Parathyroid adenoma (tissue), 2 donors: ENCODE measurements around the gene JUN.

Experiments
- H2AFZ ChIP-seq: fragments of 300-600 bp; sonication (generic); one replicate; pipeline ENCODE4 v1.7.0; 2017; ENCODE audit warnings: antibody characterized with exemption, mild to moderate bottlenecking
- H3K27ac ChIP-seq: fragments of 300-600 bp; sonication (generic); one replicate; pipeline ENCODE4 v1.7.0; 2017
- H3K27me3 ChIP-seq: fragments of 300-600 bp; sonication (generic); one replicate; pipeline ENCODE4 v1.7.0; 2017; ENCODE audit warnings: low read length; ENCODE audit not compliant: control insufficient read depth, insufficient read depth
- H3K36me3 ChIP-seq: fragments of 300-600 bp; sonication (generic); one replicate; pipeline ENCODE4 v1.7.0; 2017; ENCODE audit warnings: low read length; ENCODE audit not compliant: control insufficient read depth, insufficient read depth
- H3K4me1 ChIP-seq: fragments of 300-600 bp; sonication (generic); one replicate; pipeline ENCODE4 v1.7.0; 2017; ENCODE audit warnings: control low read depth
- H3K4me2 ChIP-seq: fragments of 300-600 bp; sonication (generic); one replicate; pipeline ENCODE4 v1.7.0; 2017; ENCODE audit warnings: low read length
- H3K4me3 ChIP-seq: fragments of 300-600 bp; sonication (generic); one replicate; pipeline ENCODE4 v1.7.0; 2017; ENCODE audit warnings: low read depth, low read length
- H3K79me2 ChIP-seq: fragments of 300-600 bp; sonication (generic); one replicate; pipeline ENCODE4 v1.7.0; 2017; ENCODE audit warnings: control low read depth
- H3K9ac ChIP-seq: fragments of 300-600 bp; sonication (generic); one replicate; pipeline ENCODE4 v1.7.0; 2017; ENCODE audit warnings: mild to moderate bottlenecking
- H3K9me3 ChIP-seq: fragments of 300-600 bp; sonication (generic); one replicate; pipeline ENCODE4 v1.7.0; 2017; ENCODE audit warnings: low read length; ENCODE audit not compliant: control insufficient read depth
- TF ChIP-seq, protein P1 (sequence below): fragments of 300-600 bp; sonication (generic); IDR thresholded peaks from one replicate; pipeline ENCODE4 v1.7.0; 2017; ENCODE audit warnings: antibody characterized with exemption, mild to moderate bottlenecking
- donor health status: primary hyperparathyroidism.

JUN gene

GRCh38 chr1:58782178-58783089 lies 1.4 kb downstream of the JUN start:
- Histone ChIP-seq H3K4me2 (peak overlapping the region; percentile 69), H3K79me2 (peaks cover 16% of the 10 kb centered on the region), H3K9ac (peak overlapping the region; percentile 99), H3K9me3 (no peaks in the 10 kb centered on the region), H3K4me1 (peaks cover 6% of the 10 kb centered on the region), H3K4me3 (peak overlapping the region; percentile 97), H2AFZ (no peak overlapping the region), H3K27ac (peak overlapping the region; percentile 100), H3K27me3 (no peaks in the 10 kb centered on the region), H3K36me3 (peaks cover 15% of the 10 kb centered on the region)
- TF ChIP-seq, protein P1, sequence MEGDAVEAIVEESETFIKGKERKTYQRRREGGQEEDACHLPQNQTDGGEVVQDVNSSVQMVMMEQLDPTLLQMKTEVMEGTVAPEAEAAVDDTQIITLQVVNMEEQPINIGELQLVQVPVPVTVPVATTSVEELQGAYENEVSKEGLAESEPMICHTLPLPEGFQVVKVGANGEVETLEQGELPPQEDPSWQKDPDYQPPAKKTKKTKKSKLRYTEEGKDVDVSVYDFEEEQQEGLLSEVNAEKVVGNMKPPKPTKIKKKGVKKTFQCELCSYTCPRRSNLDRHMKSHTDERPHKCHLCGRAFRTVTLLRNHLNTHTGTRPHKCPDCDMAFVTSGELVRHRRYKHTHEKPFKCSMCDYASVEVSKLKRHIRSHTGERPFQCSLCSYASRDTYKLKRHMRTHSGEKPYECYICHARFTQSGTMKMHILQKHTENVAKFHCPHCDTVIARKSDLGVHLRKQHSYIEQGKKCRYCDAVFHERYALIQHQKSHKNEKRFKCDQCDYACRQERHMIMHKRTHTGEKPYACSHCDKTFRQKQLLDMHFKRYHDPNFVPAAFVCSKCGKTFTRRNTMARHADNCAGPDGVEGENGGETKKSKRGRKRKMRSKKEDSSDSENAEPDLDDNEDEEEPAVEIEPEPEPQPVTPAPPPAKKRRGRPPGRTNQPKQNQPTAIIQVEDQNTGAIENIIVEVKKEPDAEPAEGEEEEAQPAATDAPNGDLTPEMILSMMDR: no peak

- Histone ChIP-seq H3K36me3 (peaks cover 15% of the 10 kb centered on the region), H2AFZ (no peak overlapping the region), H3K4me1 (peaks cover 6% of the 10 kb centered on the region), H3K9me3 (no peaks in the 10 kb centered on the region), H3K4me2 (peak overlapping the region; percentile 69), H3K4me3 (peak overlapping the region; percentile 97), H3K79me2 (peaks cover 16% of the 10 kb centered on the region), H3K9ac (peak overlapping the region; percentile 99), H3K27me3 (no peaks in the 10 kb centered on the region), H3K27ac (peak overlapping the region; percentile 100)
- TF ChIP-seq, protein P1: peak; percentile 36
Measured at GRCh38 chr1:58781541-58782177, 2.2 kb downstream of the JUN start.

DNA sequence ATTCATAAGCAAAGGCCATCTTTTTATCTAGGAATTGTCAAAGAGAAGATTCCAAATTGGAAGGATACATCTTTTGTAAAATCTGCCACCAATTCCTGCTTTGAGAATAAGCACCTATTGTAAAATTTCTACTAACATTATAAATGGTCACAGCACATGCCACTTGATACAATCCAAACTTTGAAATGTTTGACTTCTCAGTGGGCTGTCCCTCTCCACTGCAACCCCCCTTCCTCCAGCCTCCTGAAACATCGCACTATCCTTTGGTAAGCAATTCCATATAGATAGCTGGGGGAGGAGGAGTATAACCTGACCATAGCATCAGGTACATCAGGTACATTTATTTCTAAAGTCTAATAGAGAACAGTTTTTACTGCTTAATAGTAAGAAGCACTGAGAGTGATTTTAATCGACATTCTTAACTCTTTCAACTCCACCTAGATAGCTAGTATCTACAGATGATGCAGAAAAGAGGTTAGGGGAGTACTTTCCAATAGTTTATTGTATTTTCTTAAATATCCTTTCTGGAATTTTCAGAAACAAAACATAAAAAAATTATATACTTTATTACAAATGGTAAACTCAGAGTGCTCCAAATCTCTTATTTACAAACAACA lies 2.9 kb downstream of the JUN start:
- Histone ChIP-seq H3K27ac (peak overlapping the region; percentile 100), H3K4me1 (peaks cover 6% of the 10 kb centered on the region), H2AFZ (no peak overlapping the region), H3K4me3 (peak overlapping the region; percentile 97), H3K4me2 (peak overlapping the region; percentile 69), H3K36me3 (peaks cover 15% of the 10 kb centered on the region), H3K27me3 (no peaks in the 10 kb centered on the region), H3K79me2 (peaks cover 16% of the 10 kb centered on the region), H3K9me3 (no peaks in the 10 kb centered on the region), H3K9ac (peak overlapping the region; percentile 99)
- TF ChIP-seq, protein P1: no peak

DNA sequence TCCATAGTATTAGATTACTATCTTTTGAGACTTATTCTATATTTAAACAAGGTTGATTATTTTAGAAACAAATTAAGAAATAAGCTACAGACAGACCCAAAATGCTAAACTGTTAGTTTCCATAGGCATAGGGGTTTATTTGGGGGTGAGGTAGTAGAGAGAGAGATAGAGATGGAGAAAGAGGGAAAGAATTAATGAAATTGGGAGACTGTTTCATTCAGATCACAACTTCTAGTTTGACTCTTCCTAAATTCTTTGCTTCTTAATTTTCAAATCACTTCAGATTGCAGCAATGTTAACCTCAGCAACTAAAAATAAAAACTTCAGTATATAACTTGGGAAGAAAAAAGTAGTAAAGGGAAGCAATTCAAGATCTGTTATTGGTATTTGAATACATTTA lies 3.4 kb downstream of the JUN start:
- no peak overlapping the region for H2AFZ ChIP-seq
- peak overlapping the region; percentile 100 for H3K27ac ChIP-seq
- no peak overlapping the region for H3K9ac ChIP-seq
- H3K9me3 ChIP-seq: no peaks in the 10 kb centered on the region
- no peaks in the 10 kb centered on the region for H3K27me3 ChIP-seq
- peaks cover 16% of the 10 kb centered on the region for H3K79me2 ChIP-seq
- peaks cover 15% of the 10 kb centered on the region for H3K36me3 ChIP-seq
- H3K4me2 ChIP-seq: peak overlapping the region; percentile 69
- H3K4me1 ChIP-seq: peaks cover 6% of the 10 kb centered on the region
- peak overlapping the region; percentile 97 for H3K4me3 ChIP-seq
- TF ChIP-seq, protein P1: no peak
